Bronchial epithelial cell (primary cell): ENCODE data around the gene PRR14L. TPM values are rescaled to one million over a fixed set of nuclear protein-coding genes. Genes with fewer than 3 reads are reported as not detected.
A peak's percentile ranks its signal among the peaks of the same experiment; 100 is the strongest.

Experiments
- DNase-seq: peaks from one replicate; pipeline ENCODE4 v3.0.0-alpha.2; 2010; ENCODE audit warnings: low read depth
- FAIRE-seq: peaks from 2 replicates; lab custom pipeline; 2011; peaks lifted over from hg19 to GRCh38; lab: Jason Lieb, UNC
- H3K27me3 ChIP-seq: 2 replicates; pipeline ENCODE4 v1.5.1; 2011; ENCODE audit warnings: low read length; ENCODE audit not compliant: control insufficient read depth, insufficient read depth
- H3K36me3 ChIP-seq: 2 replicates; pipeline ENCODE4 v1.5.1; 2011; ENCODE audit warnings: low read length; ENCODE audit not compliant: control insufficient read depth, insufficient read depth
- H3K4me3 ChIP-seq: 2 replicates; pipeline ENCODE4 v1.5.1; 2011; ENCODE audit warnings: mild to moderate bottlenecking, low read depth, low read length, control low read depth
- CTCF ChIP-seq: IDR thresholded peaks from 2 replicates; pipeline ENCODE4 v1.5.1; 2011; ENCODE audit warnings: mild to moderate bottlenecking, moderate library complexity, low read length, control low read depth, inconsistent platforms; ENCODE audit not compliant: insufficient read depth, severe bottlenecking
- total RNA-seq: library from RNA; depleted of rRNA; stranded (reverse); fragments of >200 nt; gene quantifications from 2 replicates; pipeline ENCODE4 v1.2.1, GENCODE V29; 2014

The PRR14L gene
- total RNA-seq, 1 donor from 2014 or later, result 17.4 TPM

GRCh38 chr22:31639436-31640039, 110.4 kb downstream of the PRR14L start:
- DNase-seq (peak; percentile 13), FAIRE-seq (no peak)
- Histone ChIP-seq H3K27me3 (no peaks in the 10 kb centered on the region), H3K4me3 (no peak overlapping the region), H3K36me3 (no peaks in the 10 kb centered on the region)
- no peak for TF ChIP-seq CTCF

- no peaks in the 10 kb centered on the region for H3K27me3 ChIP-seq
- TF ChIP-seq CTCF, result no peak
- H3K36me3 ChIP-seq, result no peaks in the 10 kb centered on the region
- DNase-seq, result peak; percentile 21
- FAIRE-seq, result no peak
- H3K4me3 ChIP-seq, result no peak overlapping the region
Measured at GRCh38 chr22:31637891-31638618, 111.9 kb downstream of the PRR14L start.

GRCh38 chr22:31637447-31637890, 112.5 kb downstream of the PRR14L start:
- DNase-seq (no peak), FAIRE-seq (no peak)
- H3K36me3 ChIP-seq, result no peaks in the 10 kb centered on the region
- no peak overlapping the region for H3K4me3 ChIP-seq
- no peak for TF ChIP-seq CTCF
- H3K27me3 ChIP-seq, result no peaks in the 10 kb centered on the region

GRCh38 chr22:31635638-31636306, 114.2 kb downstream of the PRR14L start:
- Histone ChIP-seq H3K36me3 (no peaks in the 10 kb centered on the region), H3K27me3 (no peaks in the 10 kb centered on the region), H3K4me3 (no peak overlapping the region)
- FAIRE-seq (no peak), DNase-seq (no peak)
- no peak for TF ChIP-seq CTCF

- H3K4me3 ChIP-seq, result no peak overlapping the region
- no peaks in the 10 kb centered on the region for H3K27me3 ChIP-seq
- FAIRE-seq, result no peak
- TF ChIP-seq CTCF, result no peak
- peaks cover 2% of the 10 kb centered on the region for H3K36me3 ChIP-seq
- no peak for DNase-seq
Measured at GRCh38 chr22:31631436-31631835, 118.5 kb downstream of the PRR14L start.

Other genes with a start within 250 kb of the PRR14L start
- 21.9 and 28.7 TPM in 2 replicates for gene PISD, start 87.9 kb downstream of the PRR14L start, total RNA-seq
- gene DEPDC5, start 3.9 kb upstream of the PRR14L start, total RNA-seq, result 6.8 and 8.1 TPM in 2 replicates
- gene YWHAH, start 194.4 kb upstream of the PRR14L start, total RNA-seq, result 61.9 and 65.3 TPM in 2 replicates